ENCODE results near the gene TP63. TPM values are rescaled to one million over a fixed set of nuclear protein-coding genes. Genes with fewer than 3 reads are reported as not detected.

The TP63 gene
- total RNA-seq, 4 donors from 2014 or later, result not detected

- Histone ChIP-seq H3K27me3 (no peaks in the 10 kb centered on the region), H3K27ac (no peak overlapping the region), H3K4me1 (no peaks in the 10 kb centered on the region), H3K9me3 (no peaks in the 10 kb centered on the region), H3K4me3 (no peak overlapping the region), H3K36me3 (no peaks in the 10 kb centered on the region)
- in situ Hi-C loops (cut with MboI; ENCODE audit: low pct_ligation_motif_present in 1 of 4, low pct_unique_long_range_greater_than_20kb in 1 of 4, low sequenced_read_pairs in 3 of 4), result no loop called here
- intact Hi-C loops (cut with DNase I; ENCODE audit: low total_unique reads), result no loop called here
- no peak for DNase-seq
- TF ChIP-seq EP300 (IDR thresholded peaks at IDR 0.05; ENCODE audit: low read depth) (no peak), POLR2A (IDR thresholded peaks at IDR 0.05) (no peak), POLR2AphosphoS5 (IDR thresholded peaks at IDR 0.05) (no peak)
- TF ChIP-seq, protein P1, sequence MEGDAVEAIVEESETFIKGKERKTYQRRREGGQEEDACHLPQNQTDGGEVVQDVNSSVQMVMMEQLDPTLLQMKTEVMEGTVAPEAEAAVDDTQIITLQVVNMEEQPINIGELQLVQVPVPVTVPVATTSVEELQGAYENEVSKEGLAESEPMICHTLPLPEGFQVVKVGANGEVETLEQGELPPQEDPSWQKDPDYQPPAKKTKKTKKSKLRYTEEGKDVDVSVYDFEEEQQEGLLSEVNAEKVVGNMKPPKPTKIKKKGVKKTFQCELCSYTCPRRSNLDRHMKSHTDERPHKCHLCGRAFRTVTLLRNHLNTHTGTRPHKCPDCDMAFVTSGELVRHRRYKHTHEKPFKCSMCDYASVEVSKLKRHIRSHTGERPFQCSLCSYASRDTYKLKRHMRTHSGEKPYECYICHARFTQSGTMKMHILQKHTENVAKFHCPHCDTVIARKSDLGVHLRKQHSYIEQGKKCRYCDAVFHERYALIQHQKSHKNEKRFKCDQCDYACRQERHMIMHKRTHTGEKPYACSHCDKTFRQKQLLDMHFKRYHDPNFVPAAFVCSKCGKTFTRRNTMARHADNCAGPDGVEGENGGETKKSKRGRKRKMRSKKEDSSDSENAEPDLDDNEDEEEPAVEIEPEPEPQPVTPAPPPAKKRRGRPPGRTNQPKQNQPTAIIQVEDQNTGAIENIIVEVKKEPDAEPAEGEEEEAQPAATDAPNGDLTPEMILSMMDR (IDR thresholded peaks at IDR 0.05), result no peak
Measured at GRCh38 chr3:189756582-189757078, 125.4 kb downstream of the TP63 start.

GRCh38 chr3:189758186-189758585, 127.0 kb downstream of the TP63 start:
- Histone ChIP-seq H3K36me3 (no peaks in the 10 kb centered on the region), H3K4me3 (no peak overlapping the region), H3K27me3 (no peaks in the 10 kb centered on the region), H3K9me3 (no peaks in the 10 kb centered on the region), H3K27ac (no peak overlapping the region), H3K4me1 (no peaks in the 10 kb centered on the region)
- WGBS, 2 donors (ENCODE audit: low coverage in 1 of 2), result 94 to 100% methylated on average over 1 to 6 of the region's 6 CpGs
- DNase-seq, result no peak
- intact Hi-C loops (cut with DNase I; ENCODE audit: low total_unique reads), result no loop called here
- TF ChIP-seq, protein P1 (IDR thresholded peaks at IDR 0.05), result no peak
- TF ChIP-seq POLR2AphosphoS5 (IDR thresholded peaks at IDR 0.05), result no peak
- no peak for TF ChIP-seq POLR2A (IDR thresholded peaks at IDR 0.05)
- TF ChIP-seq EP300 (IDR thresholded peaks at IDR 0.05; ENCODE audit: low read depth), result no peak
- in situ Hi-C loops (cut with MboI; ENCODE audit: low pct_ligation_motif_present in 1 of 4, low pct_unique_long_range_greater_than_20kb in 1 of 4, low sequenced_read_pairs in 3 of 4), result no loop called here

DNA sequence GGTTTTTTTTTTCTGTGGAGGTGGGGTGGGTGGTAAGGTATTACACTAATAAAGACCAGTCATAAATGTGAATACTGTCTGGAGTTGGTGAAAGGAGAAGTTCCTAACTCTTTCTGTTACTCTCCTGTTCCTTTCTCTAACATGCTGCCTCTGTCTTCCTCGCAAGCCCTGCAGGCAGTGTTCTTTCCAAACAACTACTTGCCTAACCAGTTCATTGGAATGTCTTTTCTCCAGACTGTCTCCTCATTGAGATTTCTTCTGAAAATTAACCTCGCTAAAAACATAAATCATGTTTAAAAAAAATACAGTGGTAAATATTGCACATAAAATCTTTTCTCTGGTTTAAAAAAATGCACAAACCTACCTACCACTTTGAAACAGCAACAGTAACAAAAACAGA, 135.2 kb downstream of the TP63 start:
- TF ChIP-seq POLR2AphosphoS5 (IDR thresholded peaks at IDR 0.05) (no peak), POLR2A (IDR thresholded peaks at IDR 0.05) (no peak), EP300 (IDR thresholded peaks at IDR 0.05; ENCODE audit: low read depth) (no peak)
- TF ChIP-seq, protein P1 (IDR thresholded peaks at IDR 0.05), result no peak
- Histone ChIP-seq H3K27me3 (no peaks in the 10 kb centered on the region), H3K27ac (no peak overlapping the region), H3K4me3 (no peak overlapping the region), H3K4me1 (no peaks in the 10 kb centered on the region), H3K9me3 (no peaks in the 10 kb centered on the region), H3K36me3 (no peaks in the 10 kb centered on the region)
- in situ Hi-C loops (cut with MboI; ENCODE audit: low pct_ligation_motif_present in 1 of 4, low pct_unique_long_range_greater_than_20kb in 1 of 4, low sequenced_read_pairs in 3 of 4) (no loop called here), intact Hi-C loops (cut with DNase I; ENCODE audit: low total_unique reads) (no loop called here)
- 49 to 57% methylated on average over 2 of the region's 2 CpGs for whole genome bisulfite sequencing, 2 donors (ENCODE audit: low coverage in 1 of 2)
- no peak for DNase-seq

GRCh38 chr3:189771842-189772450, 140.8 kb downstream of the TP63 start:
- H3K36me3 ChIP-seq, result no peaks in the 10 kb centered on the region
- no peaks in the 10 kb centered on the region for H3K27me3 ChIP-seq
- WGBS, 2 donors (ENCODE audit: low coverage in 1 of 2), result 73 to 85% methylated on average over 4 of the region's 4 CpGs
- in situ Hi-C loops (cut with MboI; ENCODE audit: low pct_ligation_motif_present in 1 of 4, low pct_unique_long_range_greater_than_20kb in 1 of 4, low sequenced_read_pairs in 3 of 4), result no loop called here
- no peak for DNase-seq
- no peak overlapping the region for H3K4me3 ChIP-seq
- TF ChIP-seq, protein P1 (IDR thresholded peaks at IDR 0.05), result no peak
- no peak for TF ChIP-seq EP300 (IDR thresholded peaks at IDR 0.05; ENCODE audit: low read depth)
- no peak for TF ChIP-seq POLR2AphosphoS5 (IDR thresholded peaks at IDR 0.05)
- TF ChIP-seq POLR2A (IDR thresholded peaks at IDR 0.05), result no peak
- intact Hi-C loops (cut with DNase I; ENCODE audit: low total_unique reads), result no loop called here
- no peaks in the 10 kb centered on the region for H3K4me1 ChIP-seq
- H3K9me3 ChIP-seq, result no peaks in the 10 kb centered on the region
- no peak overlapping the region for H3K27ac ChIP-seq
